Loucy (cell line): Measurements from ENCODE around the gene LACTB.

ENCODE experiments used
- EZH2phosphoT487 ChIP-seq: fragments of 200-600 bp; IDR thresholded peaks from 2 replicates; pipeline ENCODE4 v1.6.1; 2018; ENCODE audit warnings: antibody characterized with exemption, mild to moderate bottlenecking, moderate library complexity, borderline replicate concordance
- TF ChIP-seq, protein P1 (sequence below): fragments of 200-600 bp; sonication (generic); conservative IDR thresholded peaks from 2 replicates; pipeline ENCODE4 v1.5.1; 2014; ENCODE audit warnings: mild to moderate bottlenecking, antibody characterized with exemption, low read length

DNA sequence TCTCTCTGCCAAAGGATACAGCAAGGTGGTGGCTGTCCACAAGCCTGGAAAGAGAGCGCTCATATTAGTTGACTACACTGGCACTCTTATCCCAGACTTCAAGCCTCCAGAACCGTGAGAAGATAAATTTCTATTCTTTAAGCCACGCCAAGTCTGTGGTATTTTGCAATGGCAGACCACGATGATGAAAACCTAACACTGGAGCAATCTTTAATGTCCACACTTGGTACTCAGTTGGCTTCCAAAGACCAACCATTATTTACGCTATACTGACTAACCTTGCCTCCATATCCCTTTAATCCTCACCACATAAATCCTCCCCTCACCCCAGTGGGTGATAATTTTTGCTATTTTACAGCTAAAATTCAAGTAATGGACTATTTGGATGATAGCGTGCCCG is 16.9 kb upstream of the LACTB start:
- TF ChIP-seq, protein P1, sequence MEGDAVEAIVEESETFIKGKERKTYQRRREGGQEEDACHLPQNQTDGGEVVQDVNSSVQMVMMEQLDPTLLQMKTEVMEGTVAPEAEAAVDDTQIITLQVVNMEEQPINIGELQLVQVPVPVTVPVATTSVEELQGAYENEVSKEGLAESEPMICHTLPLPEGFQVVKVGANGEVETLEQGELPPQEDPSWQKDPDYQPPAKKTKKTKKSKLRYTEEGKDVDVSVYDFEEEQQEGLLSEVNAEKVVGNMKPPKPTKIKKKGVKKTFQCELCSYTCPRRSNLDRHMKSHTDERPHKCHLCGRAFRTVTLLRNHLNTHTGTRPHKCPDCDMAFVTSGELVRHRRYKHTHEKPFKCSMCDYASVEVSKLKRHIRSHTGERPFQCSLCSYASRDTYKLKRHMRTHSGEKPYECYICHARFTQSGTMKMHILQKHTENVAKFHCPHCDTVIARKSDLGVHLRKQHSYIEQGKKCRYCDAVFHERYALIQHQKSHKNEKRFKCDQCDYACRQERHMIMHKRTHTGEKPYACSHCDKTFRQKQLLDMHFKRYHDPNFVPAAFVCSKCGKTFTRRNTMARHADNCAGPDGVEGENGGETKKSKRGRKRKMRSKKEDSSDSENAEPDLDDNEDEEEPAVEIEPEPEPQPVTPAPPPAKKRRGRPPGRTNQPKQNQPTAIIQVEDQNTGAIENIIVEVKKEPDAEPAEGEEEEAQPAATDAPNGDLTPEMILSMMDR = no peak
- no peak for TF ChIP-seq EZH2phosphoT487
